GM21528 (cell line): Measurements from ENCODE around the gene UST.

Source experiments
- ATAC-seq: cut with Tn5 transposase; IDR thresholded peaks from one replicate; pipeline ENCODE4 v1.9.1; 2021; ENCODE audit warnings: mild to moderate bottlenecking, moderate library complexity; ENCODE audit not compliant: unreplicated experiment, low FRiP score

UST gene

GRCh38 chr6:149074832-149075258 lies 328.0 kb downstream of the UST start:
- ATAC-seq, result no peak

- ATAC-seq, result no peak
These were observed 329.0 kb downstream of the UST start for GRCh38 chr6:149075616-149076354.

GRCh38 chr6:149076355-149076734 lies 329.5 kb downstream of the UST start:
- no peak for ATAC-seq

GRCh38 chr6:149077208-149077607 lies 330.4 kb downstream of the UST start:
- ATAC-seq, result no peak

GRCh38 chr6:149078211-149078782 lies 331.5 kb downstream of the UST start:
- ATAC-seq, result no peak

GRCh38 chr6:149079456-149079855 lies 332.6 kb downstream of the UST start:
- no peak for ATAC-seq

- ATAC-seq, result no peak
These were observed 333.2 kb downstream of the UST start for GRCh38 chr6:149079911-149080491.

GRCh38 chr6:149080511-149080910 lies 333.7 kb downstream of the UST start:
- ATAC-seq, result no peak

- no peak for ATAC-seq
These were observed 334.5 kb downstream of the UST start for GRCh38 chr6:149081281-149081680.

- no peak for ATAC-seq
These were observed 335.5 kb downstream of the UST start for GRCh38 chr6:149082320-149082719.

GRCh38 chr6:149084026-149084425 lies 337.2 kb downstream of the UST start:
- no peak for ATAC-seq

GRCh38 chr6:149084808-149085556 lies 338.2 kb downstream of the UST start:
- no peak for ATAC-seq

GRCh38 chr6:149085557-149085938 lies 338.7 kb downstream of the UST start:
- ATAC-seq, result no peak

GRCh38 chr6:149086363-149086762 lies 339.5 kb downstream of the UST start:
- ATAC-seq, result no peak

GRCh38 chr6:149087898-149088297 lies 341.1 kb downstream of the UST start:
- no peak for ATAC-seq

- ATAC-seq, result no peak
These were observed 341.5 kb downstream of the UST start for GRCh38 chr6:149088361-149088760.

- no peak for ATAC-seq
These were observed 342.7 kb downstream of the UST start for GRCh38 chr6:149089510-149089909.

GRCh38 chr6:149090937-149091336 lies 344.1 kb downstream of the UST start:
- ATAC-seq, result no peak

- no peak for ATAC-seq
These were observed 346.8 kb downstream of the UST start for GRCh38 chr6:149093643-149094042.

- no peak for ATAC-seq
These were observed 347.3 kb downstream of the UST start for GRCh38 chr6:149094156-149094555.

GRCh38 chr6:149094934-149095351 lies 348.1 kb downstream of the UST start:
- no peak for ATAC-seq
